Measurements from ENCODE around the gene NEURL3.

GRCh38 chr2:96546797-96547196 lies 41.6 kb upstream of the NEURL3 start:
- TF ChIP-seq POLR2A (IDR thresholded peaks at IDR 0.05; ENCODE audit: low read depth, low read length) (no peak; the same call in none of the 2 replicates), POLR2AphosphoS5 (IDR thresholded peaks at IDR 0.05; ENCODE audit: low read depth, low read length) (no peak; the same call in 1 of the 2 replicates), TAF1 (IDR thresholded peaks at IDR 0.05; ENCODE audit: borderline replicate concordance, low read depth, low read length) (no peak)

Data from GM12892 (cell line).